Measurements from ENCODE around the gene GARRE1.
"Not testable (repeated sequence)": the region's sequence is repeated elsewhere in the genome, so short reads cannot be mapped to it uniquely, and the experiment has no call there.

GARRE1 gene, protein sequence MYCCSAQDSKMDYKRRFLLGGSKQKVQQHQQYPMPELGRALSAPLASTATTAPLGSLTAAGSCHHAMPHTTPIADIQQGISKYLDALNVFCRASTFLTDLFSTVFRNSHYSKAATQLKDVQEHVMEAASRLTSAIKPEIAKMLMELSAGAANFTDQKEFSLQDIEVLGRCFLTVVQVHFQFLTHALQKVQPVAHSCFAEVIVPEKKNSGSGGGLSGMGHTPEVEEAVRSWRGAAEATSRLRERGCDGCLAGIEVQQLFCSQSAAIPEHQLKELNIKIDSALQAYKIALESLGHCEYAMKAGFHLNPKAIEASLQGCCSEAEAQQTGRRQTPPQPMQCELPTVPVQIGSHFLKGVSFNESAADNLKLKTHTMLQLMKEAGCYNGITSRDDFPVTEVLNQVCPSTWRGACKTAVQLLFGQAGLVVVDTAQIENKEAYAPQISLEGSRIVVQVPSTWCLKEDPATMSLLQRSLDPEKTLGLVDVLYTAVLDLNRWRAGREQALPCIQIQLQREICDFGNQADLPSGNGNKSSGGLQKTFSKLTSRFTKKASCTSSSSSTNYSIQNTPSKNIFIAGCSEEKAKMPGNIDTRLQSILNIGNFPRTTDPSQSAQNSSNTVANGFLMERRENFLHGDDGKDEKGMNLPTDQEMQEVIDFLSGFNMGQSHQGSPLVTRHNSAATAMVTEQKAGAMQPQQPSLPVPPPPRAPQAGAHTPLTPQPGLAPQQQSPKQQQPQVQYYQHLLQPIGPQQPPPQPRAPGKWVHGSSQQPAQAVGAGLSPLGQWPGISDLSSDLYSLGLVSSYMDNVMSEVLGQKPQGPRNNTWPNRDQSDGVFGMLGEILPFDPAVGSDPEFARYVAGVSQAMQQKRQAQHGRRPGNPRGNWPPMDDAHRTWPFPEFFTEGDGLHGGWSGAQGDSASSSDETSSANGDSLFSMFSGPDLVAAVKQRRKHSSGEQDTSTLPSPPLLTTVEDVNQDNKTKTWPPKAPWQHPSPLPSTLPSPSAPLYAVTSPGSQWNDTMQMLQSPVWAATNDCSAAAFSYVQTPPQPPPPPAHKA (N-terminal part only)

DNA sequence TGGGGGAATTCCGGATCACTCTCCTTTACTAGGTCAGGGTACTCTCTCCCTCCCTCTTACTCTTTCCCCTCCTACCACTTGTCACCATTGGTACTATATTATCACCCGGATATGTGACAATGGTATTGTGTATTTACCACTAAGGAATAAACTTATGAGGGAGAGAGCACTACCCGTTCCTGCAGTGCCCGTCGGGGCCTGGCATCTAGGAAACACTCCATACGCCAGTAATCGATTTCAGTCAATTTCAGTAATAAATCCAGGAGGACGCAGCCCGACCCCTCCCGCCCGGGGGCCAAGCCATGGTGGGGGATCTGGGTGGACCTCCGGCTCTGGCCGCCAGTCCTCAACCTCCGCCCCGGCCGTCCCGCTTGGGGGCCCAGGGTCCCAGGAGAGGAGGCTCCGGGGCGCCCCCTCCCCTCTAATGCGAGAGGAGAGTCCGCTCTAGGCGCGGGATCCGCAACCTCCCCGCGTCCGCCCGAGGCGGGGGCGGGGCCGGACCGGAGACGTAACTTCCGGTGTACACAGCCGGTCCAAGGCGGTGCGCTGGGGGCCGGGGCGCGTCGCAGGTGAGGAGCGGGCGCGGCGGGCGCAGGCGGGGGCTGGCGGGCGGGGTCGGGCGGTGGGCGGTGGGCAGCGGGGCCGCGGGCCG, at the start of gene GARRE1:
Gene GARRE1 (plus strand): TSS at position 509 of the 652 bp plus-strand sequence. CDS start 45,920 bp downstream, outside the sequence.
- peak; percentile 66 for DNase-seq (ENCODE audit: low read depth, low spot score)
- TF ChIP-seq, protein P1, sequence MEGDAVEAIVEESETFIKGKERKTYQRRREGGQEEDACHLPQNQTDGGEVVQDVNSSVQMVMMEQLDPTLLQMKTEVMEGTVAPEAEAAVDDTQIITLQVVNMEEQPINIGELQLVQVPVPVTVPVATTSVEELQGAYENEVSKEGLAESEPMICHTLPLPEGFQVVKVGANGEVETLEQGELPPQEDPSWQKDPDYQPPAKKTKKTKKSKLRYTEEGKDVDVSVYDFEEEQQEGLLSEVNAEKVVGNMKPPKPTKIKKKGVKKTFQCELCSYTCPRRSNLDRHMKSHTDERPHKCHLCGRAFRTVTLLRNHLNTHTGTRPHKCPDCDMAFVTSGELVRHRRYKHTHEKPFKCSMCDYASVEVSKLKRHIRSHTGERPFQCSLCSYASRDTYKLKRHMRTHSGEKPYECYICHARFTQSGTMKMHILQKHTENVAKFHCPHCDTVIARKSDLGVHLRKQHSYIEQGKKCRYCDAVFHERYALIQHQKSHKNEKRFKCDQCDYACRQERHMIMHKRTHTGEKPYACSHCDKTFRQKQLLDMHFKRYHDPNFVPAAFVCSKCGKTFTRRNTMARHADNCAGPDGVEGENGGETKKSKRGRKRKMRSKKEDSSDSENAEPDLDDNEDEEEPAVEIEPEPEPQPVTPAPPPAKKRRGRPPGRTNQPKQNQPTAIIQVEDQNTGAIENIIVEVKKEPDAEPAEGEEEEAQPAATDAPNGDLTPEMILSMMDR (IDR thresholded peaks at IDR 0.05; ENCODE audit: low read depth, low read length) = no peak
- in situ Hi-C loops (cut with HindIII; ENCODE audit: low sequenced_read_pairs) = no loop called here
- peak within 1 kb of the TSS; percentile 73 for H3K4me3 ChIP-seq (ENCODE audit: low read depth, low read length)

DNA sequence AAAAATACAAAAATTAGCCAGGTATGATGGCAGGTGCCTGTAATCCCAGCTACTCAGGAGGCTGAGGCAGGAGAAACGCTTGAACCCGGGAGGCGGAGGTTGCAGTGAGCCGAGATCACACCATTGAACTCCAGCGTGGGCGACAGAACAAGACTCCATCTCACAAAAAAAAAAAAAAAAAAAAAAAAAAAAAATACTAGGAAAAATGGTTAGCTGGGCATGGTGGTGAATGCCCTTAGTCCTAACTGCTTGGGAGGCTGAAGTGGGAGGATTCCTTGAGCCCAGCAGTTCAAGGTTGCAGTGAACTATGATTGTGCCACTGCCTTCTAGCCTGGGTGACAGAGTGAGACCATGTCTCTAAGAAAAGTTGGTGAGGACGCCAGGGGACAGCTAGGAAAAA, 49.0 kb upstream of the GARRE1 start:
- H3K4me3 ChIP-seq (ENCODE audit: low read depth, low read length); in situ Hi-C loops (cut with HindIII; ENCODE audit: low sequenced_read_pairs); DNase-seq (ENCODE audit: low read depth, low spot score): not testable (repeated sequence)

DNA sequence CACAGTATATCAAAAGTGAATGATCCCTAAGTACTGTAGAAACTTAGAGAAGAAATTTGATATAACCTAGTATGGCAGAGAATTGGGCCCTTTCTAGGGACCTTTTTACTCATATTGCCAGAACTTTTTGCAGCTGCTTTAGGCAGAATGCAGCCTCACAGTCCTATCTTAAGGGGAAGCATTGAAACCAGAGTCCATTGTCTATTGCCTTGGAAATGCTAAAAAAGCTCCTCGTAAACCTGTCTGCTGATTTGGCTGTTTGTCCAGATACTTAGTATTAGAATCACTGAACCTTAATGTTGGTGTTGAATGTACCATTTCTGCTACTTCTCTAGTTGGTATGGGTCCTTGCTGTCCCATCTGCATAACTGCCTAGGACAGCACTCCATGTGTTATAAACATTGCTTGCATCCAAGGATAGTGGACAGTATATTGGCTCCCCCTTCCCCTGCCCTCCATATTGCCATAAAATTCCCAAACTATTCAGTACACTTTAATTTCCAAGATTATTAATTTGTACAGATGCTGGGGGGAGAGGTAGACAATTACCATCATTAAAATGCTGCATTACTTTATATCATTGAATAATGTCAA, 46.0 kb upstream of the GARRE1 start:
- TF ChIP-seq, protein P1 (IDR thresholded peaks at IDR 0.05; ENCODE audit: low read depth, low read length) = no peak
- H3K4me3 ChIP-seq (ENCODE audit: low read depth, low read length) = no peak overlapping the region
- in situ Hi-C loops (cut with HindIII; ENCODE audit: low sequenced_read_pairs) = no loop called here
- DNase-seq (ENCODE audit: low read depth, low spot score) = no peak

DNA sequence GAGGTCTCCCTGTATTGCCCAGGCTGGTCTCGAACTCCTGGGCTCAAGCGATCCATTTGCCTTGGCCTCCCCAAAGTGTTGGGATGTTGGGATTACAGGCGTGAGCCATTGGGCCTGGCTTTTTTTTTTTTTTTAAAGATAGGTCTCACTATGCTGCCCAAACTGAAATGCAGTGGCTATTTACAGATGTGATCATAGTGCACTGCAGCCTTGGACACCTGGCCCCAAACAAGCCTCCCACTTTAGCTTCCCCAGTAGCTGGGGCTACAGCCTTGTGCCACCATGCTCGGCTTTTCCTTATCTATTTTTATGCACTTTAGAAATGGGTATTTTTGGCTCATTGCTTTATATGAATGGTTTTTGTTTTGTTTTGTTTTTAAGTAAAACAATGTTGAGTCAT, 44.6 kb upstream of the GARRE1 start:
- no peak for DNase-seq (ENCODE audit: low read depth, low spot score)
- TF ChIP-seq, protein P1 (IDR thresholded peaks at IDR 0.05; ENCODE audit: low read depth, low read length) = no peak
- in situ Hi-C loops (cut with HindIII; ENCODE audit: low sequenced_read_pairs) = no loop called here
- no peak overlapping the region for H3K4me3 ChIP-seq (ENCODE audit: low read depth, low read length)

DNA sequence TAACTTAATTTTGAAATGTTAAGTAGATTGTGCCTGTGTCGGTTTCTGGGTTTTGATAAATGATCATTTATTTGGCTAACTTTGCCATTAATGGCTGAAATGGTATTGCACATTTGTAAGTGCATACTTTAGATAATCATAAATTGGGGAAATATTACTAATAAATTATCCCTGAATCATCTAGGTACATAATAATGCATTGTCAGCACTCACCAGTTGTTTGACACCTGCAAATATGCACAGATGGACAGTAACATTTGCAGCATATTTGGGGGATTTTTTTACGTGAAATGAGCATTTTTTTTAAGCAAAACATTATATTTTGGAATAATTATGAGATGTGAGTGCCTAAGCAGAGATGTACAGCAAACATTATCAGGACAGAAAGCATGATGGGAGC, 41.1 kb upstream of the GARRE1 start:
- no peak overlapping the region for H3K4me3 ChIP-seq (ENCODE audit: low read depth, low read length)
- DNase-seq (ENCODE audit: low read depth, low spot score) = no peak
- in situ Hi-C loops (cut with HindIII; ENCODE audit: low sequenced_read_pairs) = no loop called here
- TF ChIP-seq, protein P1 (IDR thresholded peaks at IDR 0.05; ENCODE audit: low read depth, low read length) = no peak

DNA sequence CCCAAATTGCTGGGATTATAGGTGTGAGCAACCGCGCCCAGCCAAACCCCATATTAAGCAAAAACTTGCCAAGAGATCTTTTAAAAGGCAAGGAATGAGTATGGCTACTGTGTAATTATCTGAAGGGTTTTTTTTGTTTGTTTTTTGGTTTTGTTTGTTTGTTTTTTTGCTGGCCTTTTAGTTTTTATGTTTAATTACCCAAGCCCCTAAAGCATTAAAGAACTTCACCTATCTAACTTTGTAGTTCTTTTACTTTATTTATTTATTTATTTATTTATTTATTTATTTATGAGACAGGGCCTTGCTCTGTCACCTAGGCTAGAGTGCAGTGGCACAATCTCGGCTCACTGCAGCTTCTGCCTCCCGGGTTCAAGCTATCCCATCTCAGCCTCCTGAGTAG, 40.3 kb upstream of the GARRE1 start:
- in situ Hi-C loops (cut with HindIII; ENCODE audit: low sequenced_read_pairs) = no loop called here
- TF ChIP-seq, protein P1 (IDR thresholded peaks at IDR 0.05; ENCODE audit: low read depth, low read length) = no peak
- H3K4me3 ChIP-seq (ENCODE audit: low read depth, low read length) = no peak overlapping the region
- DNase-seq (ENCODE audit: low read depth, low spot score) = no peak
